Smooth muscle cell (in vitro differentiated cells): ENCODE results near the gene LRRC15. TPM values are rescaled to one million over a fixed set of nuclear protein-coding genes. Genes with fewer than 3 reads are reported as not detected.

Experiments
- DNase-seq: peaks from one replicate; lab custom pipeline; 2025; ENCODE audit not compliant: unreplicated experiment; lab: John Stamatoyannopoulos, UW
- H2AFZ ChIP-seq: fragments of 200-600 bp; sonication (generic); 2 replicates; pipeline ENCODE4 v1.6.0; 2016; ENCODE audit warnings: antibody characterized with exemption, low read depth, mild to moderate bottlenecking
- H3F3A ChIP-seq: fragments of 200-600 bp; sonication (generic); 2 replicates; pipeline ENCODE4 v1.6.0; 2017; ENCODE audit warnings: antibody characterized with exemption, low read depth
- H3K27ac ChIP-seq: fragments of 200-600 bp; sonication (generic); 2 replicates; pipeline ENCODE4 v1.5.1; 2016; ENCODE audit warnings: low read depth, mild to moderate bottlenecking
- H3K27me3 ChIP-seq: fragments of 200-600 bp; sonication (generic); 2 replicates; pipeline ENCODE4 v1.6.1; 2016; ENCODE audit warnings: low read depth, mild to moderate bottlenecking
- H3K36me3 ChIP-seq: fragments of 200-600 bp; sonication (generic); 2 replicates; pipeline ENCODE4 v1.5.1; 2016; ENCODE audit warnings: low read depth
- H3K4me1 ChIP-seq: fragments of 200-600 bp; sonication (generic); 2 replicates; pipeline ENCODE4 v1.5.1; 2016; ENCODE audit warnings: low read depth
- H3K4me2 ChIP-seq: fragments of 200-600 bp; sonication (generic); 2 replicates; pipeline ENCODE4 v1.6.0; 2016; ENCODE audit warnings: mild to moderate bottlenecking
- H3K4me3 ChIP-seq: fragments of 200-600 bp; sonication (generic); 2 replicates; pipeline ENCODE4 v1.5.1; 2016; ENCODE audit warnings: mild to moderate bottlenecking
- H3K79me2 ChIP-seq: fragments of 200-600 bp; sonication (generic); 2 replicates; pipeline ENCODE4 v1.6.0; 2016; ENCODE audit warnings: low read depth, mild to moderate bottlenecking
- H3K9ac ChIP-seq: fragments of 200-600 bp; sonication (generic); 2 replicates; pipeline ENCODE4 v1.6.0; 2016; ENCODE audit warnings: low read depth
- H3K9me3 ChIP-seq: fragments of 200-600 bp; sonication (generic); replicated peaks from 2 replicates; pipeline ENCODE4 v1.5.1; 2016; ENCODE audit warnings: low read depth
- H4K20me1 ChIP-seq: fragments of 200-600 bp; sonication (generic); 2 replicates; pipeline ENCODE4 v1.6.0; 2016; ENCODE audit warnings: low read depth
- WGBS: methylation state at CpG from one replicate; pipeline ENCODE4 v1.1.7; 2016; ENCODE audit warnings: low lambda C conversion rate; 5-methylcytosine and 5-hydroxymethylcytosine counted together
- polyA plus RNA-seq: library from polyadenylated mRNA; unstranded; fragments of >200 nt; fragmentation: Nextera tagmentation; extraction: Ambion mirVana; gene quantifications from 2 replicates; pipeline ENCODE4 v1.2.1, GENCODE V29; 2016
- total RNA-seq: library from RNA; depleted of rRNA; stranded (reverse); fragments of >200 nt; gene quantifications from 2 replicates; pipeline ENCODE4 v1.2.3, GENCODE V29; 2014
- TF ChIP-seq, protein P1 (sequence below): fragments of 200-600 bp; sonication (generic); IDR thresholded peaks from 2 replicates; pipeline ENCODE4 v1.5.1; 2017; ENCODE audit warnings: borderline replicate concordance, mild to moderate bottlenecking, antibody characterized with exemption; ENCODE audit not compliant: insufficient read depth, poor library complexity, severe bottlenecking

Gene LRRC15
- total and polyA plus RNA-seq, 2 experiments from 2014 or later = 4.7 to 4.9 TPM

DNA sequence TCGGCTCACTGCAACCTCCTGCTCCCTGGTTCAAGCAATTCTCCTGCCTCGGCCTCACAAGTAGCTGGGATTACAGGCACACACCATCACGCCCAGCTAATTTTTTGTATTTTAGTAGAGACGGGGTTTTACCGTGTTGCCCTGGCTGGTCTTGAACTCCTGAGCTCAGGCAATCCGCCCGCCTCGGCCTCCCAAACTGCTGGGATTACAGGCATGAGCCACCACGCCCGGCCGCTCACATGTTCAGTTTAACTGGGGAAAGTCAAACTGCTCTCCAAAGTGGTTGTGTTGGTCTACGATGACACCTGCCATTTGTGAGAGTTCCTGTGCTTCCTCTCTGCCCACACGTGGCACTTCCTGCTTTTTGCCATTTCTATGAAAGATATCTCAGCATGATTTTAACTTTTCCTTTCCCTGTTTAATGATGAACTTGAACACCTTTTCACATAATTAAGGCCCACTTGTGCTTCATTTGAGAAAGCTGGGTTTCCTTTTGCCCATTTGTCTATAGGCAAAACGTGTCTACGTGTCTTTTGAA, 30.4 kb upstream of the LRRC15 start:
- Histone ChIP-seq H3K27me3 (peaks cover 20% of the 10 kb centered on the region), H4K20me1 (no peaks in the 10 kb centered on the region), H3K4me2 (no peak overlapping the region), H3K9ac (no peak overlapping the region), H3K27ac (no peak overlapping the region), H3K79me2 (no peaks in the 10 kb centered on the region), H3K4me1 (peaks cover 18% of the 10 kb centered on the region), H2AFZ (no peak overlapping the region), H3K36me3 (no peaks in the 10 kb centered on the region), H3F3A (peaks cover 1% of the 10 kb centered on the region), H3K9me3 (no peaks in the 10 kb centered on the region), H3K4me3 (no peak overlapping the region)
- WGBS = 93% methylated on average over 15 of the region's 15 CpGs
- TF ChIP-seq, protein P1, sequence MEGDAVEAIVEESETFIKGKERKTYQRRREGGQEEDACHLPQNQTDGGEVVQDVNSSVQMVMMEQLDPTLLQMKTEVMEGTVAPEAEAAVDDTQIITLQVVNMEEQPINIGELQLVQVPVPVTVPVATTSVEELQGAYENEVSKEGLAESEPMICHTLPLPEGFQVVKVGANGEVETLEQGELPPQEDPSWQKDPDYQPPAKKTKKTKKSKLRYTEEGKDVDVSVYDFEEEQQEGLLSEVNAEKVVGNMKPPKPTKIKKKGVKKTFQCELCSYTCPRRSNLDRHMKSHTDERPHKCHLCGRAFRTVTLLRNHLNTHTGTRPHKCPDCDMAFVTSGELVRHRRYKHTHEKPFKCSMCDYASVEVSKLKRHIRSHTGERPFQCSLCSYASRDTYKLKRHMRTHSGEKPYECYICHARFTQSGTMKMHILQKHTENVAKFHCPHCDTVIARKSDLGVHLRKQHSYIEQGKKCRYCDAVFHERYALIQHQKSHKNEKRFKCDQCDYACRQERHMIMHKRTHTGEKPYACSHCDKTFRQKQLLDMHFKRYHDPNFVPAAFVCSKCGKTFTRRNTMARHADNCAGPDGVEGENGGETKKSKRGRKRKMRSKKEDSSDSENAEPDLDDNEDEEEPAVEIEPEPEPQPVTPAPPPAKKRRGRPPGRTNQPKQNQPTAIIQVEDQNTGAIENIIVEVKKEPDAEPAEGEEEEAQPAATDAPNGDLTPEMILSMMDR = no peak
- no peak for DNase-seq

DNA sequence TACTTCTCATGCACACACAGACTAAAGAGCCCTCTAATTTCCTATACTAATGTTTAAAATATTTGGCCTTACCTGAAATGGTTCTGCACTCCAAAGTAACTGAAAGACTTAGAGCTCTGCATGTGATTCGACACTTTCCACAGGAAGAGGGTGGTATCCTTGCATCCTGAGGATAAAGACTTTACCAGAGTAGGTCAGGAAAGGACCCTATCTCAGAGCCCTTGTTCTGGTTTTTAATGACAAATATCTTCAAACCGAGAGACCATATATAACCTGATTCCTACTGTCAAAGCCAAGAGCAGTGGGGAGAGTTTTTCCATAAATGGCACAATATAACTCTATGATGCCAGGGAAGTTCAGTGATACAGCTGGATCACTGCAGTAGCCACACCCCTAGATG, 29.6 kb upstream of the LRRC15 start, which contains the start of gene GP5:
Gene GP5, minus strand, starts transcription at position 101 of the 400 bp plus-strand sequence. CDS start 984 bp downstream, outside the sequence.
- Histone ChIP-seq H3K27ac (no peak within 1 kb of the TSS), H4K20me1 (no peaks in the 10 kb centered on the region), H3K4me1 (peaks cover 18% of the 10 kb centered on the region), H3K4me3 (peak within 1 kb of the TSS; percentile 22), H3K79me2 (no peaks in the 10 kb centered on the region), H2AFZ (no peak within 1 kb of the TSS), H3K36me3 (no peaks in the 10 kb centered on the region), H3K9me3 (no peaks in the 10 kb centered on the region), H3K27me3 (peaks cover 20% of the 10 kb centered on the region), H3K9ac (no peak within 1 kb of the TSS), H3F3A (peaks cover 7% of the 10 kb centered on the region), H3K4me2 (peak within 1 kb of the TSS; percentile 80)
- 86% methylated on average over 2 of the region's 2 CpGs for WGBS
- DNase-seq = no peak
- TF ChIP-seq, protein P1 = no peak

DNA sequence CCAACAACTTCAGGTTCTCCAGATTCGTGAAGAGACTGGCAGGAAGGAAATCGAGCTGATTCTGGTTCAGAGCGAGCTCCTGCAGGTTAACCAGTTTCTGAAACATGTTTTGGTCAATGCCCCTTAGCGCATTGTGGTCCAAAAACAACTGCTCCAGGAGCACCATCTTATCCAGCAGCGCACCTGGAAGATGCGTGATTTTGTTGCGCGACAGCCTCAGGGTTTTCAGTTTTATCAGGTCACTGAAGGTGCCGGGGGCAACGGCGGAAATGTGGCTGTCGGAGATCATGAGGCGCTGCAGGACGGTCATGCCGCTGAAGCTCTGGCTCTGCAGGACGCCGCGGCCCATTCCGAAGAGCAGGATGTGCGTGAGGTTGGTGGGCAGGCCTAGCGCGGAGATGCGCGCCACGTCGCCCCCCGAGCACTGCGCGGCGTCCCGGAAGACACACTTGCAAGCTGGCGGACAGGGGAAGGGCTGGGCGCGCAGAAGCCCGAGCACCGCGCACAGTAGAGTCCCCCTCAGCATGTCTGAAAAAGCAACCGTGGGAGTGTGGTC, 28.3 kb upstream of the LRRC15 start:
- Histone ChIP-seq H3F3A (peaks cover 7% of the 10 kb centered on the region), H3K9ac (no peak overlapping the region), H3K27ac (no peak overlapping the region), H2AFZ (no peak overlapping the region), H3K4me1 (peaks cover 18% of the 10 kb centered on the region), H3K9me3 (no peaks in the 10 kb centered on the region), H3K36me3 (no peaks in the 10 kb centered on the region), H3K4me3 (peak overlapping the region; percentile 22), H3K79me2 (no peaks in the 10 kb centered on the region), H3K27me3 (peaks cover 20% of the 10 kb centered on the region), H4K20me1 (no peaks in the 10 kb centered on the region), H3K4me2 (peak overlapping the region; percentile 80)
- 41% methylated on average over 38 of the region's 38 CpGs for WGBS
- DNase-seq = no peak
- TF ChIP-seq, protein P1 = no peak
